GM11168 (cell line): ENCODE data around the gene GPC6.
"Not testable (repeated sequence)": the region's sequence is repeated elsewhere in the genome, so short reads cannot be mapped to it uniquely, and the experiment has no call there.

Source experiments
- in situ Hi-C: fragments of 300-500 bp; cut with MboI; formaldehyde crosslinking; loops from one replicate; pipeline ENCODE4 v1.12.0; 2022; ENCODE audit warnings: low sequenced_read_pairs; ENCODE audit not compliant: unreplicated experiment

The GPC6 gene

GRCh38 chr13:93416736-93417355, 190.2 kb downstream of the GPC6 start:
- in situ Hi-C loops = no loop called here

GRCh38 chr13:93418398-93418797, 191.8 kb downstream of the GPC6 start:
- in situ Hi-C loops = no loop called here

- in situ Hi-C loops = no loop called here
Measured at GRCh38 chr13:93420206-93420605, 193.6 kb downstream of the GPC6 start.

- in situ Hi-C loops = no loop called here
Measured at GRCh38 chr13:93420887-93421286, 194.3 kb downstream of the GPC6 start.

GRCh38 chr13:93422980-93423543, 196.5 kb downstream of the GPC6 start:
- in situ Hi-C loops = no loop called here

- in situ Hi-C loops = no loop called here
Measured at GRCh38 chr13:93425411-93425810, 198.8 kb downstream of the GPC6 start.

GRCh38 chr13:93430381-93430780, 203.8 kb downstream of the GPC6 start:
- in situ Hi-C loops = no loop called here

GRCh38 chr13:93435651-93436050, 209.0 kb downstream of the GPC6 start:
- in situ Hi-C loops = no loop called here

- in situ Hi-C loops = no loop called here
Measured at GRCh38 chr13:93437081-93437480, 210.5 kb downstream of the GPC6 start.

- in situ Hi-C loops = no loop called here
Measured at GRCh38 chr13:93446238-93446637, 219.6 kb downstream of the GPC6 start.

GRCh38 chr13:93450191-93450621, 223.6 kb downstream of the GPC6 start:
- in situ Hi-C loops = no loop called here

GRCh38 chr13:93450761-93451160, 224.2 kb downstream of the GPC6 start:
- in situ Hi-C loops = no loop called here

- in situ Hi-C loops = not testable (repeated sequence)
Measured at GRCh38 chr13:93454676-93455235, 228.1 kb downstream of the GPC6 start.

GRCh38 chr13:93455861-93456260, 229.3 kb downstream of the GPC6 start:
- in situ Hi-C loops = no loop called here

- in situ Hi-C loops = no loop called here
Measured at GRCh38 chr13:93460005-93460404, 233.4 kb downstream of the GPC6 start.

GRCh38 chr13:93462151-93462550, 235.5 kb downstream of the GPC6 start:
- in situ Hi-C loops = no loop called here

GRCh38 chr13:93466502-93467036, 240.0 kb downstream of the GPC6 start:
- in situ Hi-C loops = no loop called here

- in situ Hi-C loops = no loop called here
Measured at GRCh38 chr13:93467175-93467574, 240.6 kb downstream of the GPC6 start.

- in situ Hi-C loops = no loop called here
Measured at GRCh38 chr13:93468433-93468832, 241.8 kb downstream of the GPC6 start.

GRCh38 chr13:93472296-93472695, 245.7 kb downstream of the GPC6 start:
- in situ Hi-C loops = no loop called here

- in situ Hi-C loops = no loop called here
Measured at GRCh38 chr13:93472814-93473296, 246.2 kb downstream of the GPC6 start.
